ENCODE results near the gene STXBP4.

GRCh38 chr17:55056526-55056925 is 88.0 kb downstream of the STXBP4 start:
- TF ChIP-seq CTCF (IDR thresholded peaks at IDR 0.05; ENCODE audit: low read length) (no peak), EZH2 (IDR thresholded peaks at IDR 0.05; ENCODE audit: borderline replicate concordance, low read length) (no peak)

All from OCI-LY1 (cell line).